Measurements from ENCODE around the gene RPL36AL.
"Not testable (repeated sequence)": the region's sequence is repeated elsewhere in the genome, so short reads cannot be mapped to it uniquely, and the experiment has no call there.

The RPL36AL gene

GRCh38 chr14:49633640-49634546 lies 13.5 kb upstream of the RPL36AL start:
- Mint-ChIP-seq H3K27ac (peak overlapping the region; percentile 94), H3K36me3 (ENCODE audit: low read depth) (peaks cover 23% of the 10 kb centered on the region), H3K4me1 (ENCODE audit: low read depth) (peaks cover 27% of the 10 kb centered on the region), H3K9me3 (no peaks in the 10 kb centered on the region), H3K27me3 (ENCODE audit: low read depth) (no peaks in the 10 kb centered on the region), H3K4me3 (peak overlapping the region; percentile 99)
- peak; percentile 95 for DNase-seq (ENCODE audit: low spot score)

DNA sequence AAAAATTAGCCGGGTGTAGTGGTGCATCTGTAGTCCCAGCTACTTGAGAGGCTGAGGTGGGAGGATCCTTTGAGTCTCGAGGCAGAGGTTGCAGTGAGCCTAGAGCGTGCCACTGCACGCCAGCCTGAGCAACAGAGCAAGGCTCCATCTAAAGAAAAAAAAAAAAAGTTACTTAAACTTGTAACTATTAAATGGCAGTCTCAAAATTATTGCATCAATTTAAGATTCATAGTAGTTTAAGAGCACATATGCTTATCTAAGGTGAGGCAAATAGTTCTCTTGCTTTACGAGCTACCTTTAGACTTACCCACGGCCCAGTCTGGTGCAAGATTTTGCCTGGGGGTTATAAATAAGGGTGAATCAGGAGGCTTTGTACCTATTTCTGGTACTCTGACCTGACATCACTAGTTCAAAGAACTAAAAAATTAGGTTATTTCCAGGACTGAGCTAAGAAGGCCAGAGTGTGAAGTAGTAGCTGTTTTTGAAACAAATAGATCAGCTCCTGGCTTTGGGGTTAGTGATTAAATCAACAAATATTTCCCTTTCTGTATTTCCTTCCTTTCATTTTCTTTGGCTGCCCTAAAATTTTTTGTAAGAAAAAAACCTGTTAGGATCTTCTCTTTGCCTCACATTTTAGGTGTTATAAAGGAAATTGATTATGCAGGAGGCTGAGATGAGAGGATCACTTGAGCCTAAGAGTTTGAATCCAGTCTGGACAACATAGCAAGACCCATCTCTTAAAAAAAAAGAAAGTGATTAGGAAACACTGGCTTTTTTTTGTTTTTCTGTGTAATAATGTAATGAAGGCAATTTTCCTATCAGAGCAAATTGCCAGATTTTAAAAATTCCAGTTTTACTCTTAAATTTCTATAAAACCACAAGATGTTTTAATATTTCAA lies 3.8 kb upstream of the RPL36AL start:
- peak overlapping the region; percentile 73 for H3K27ac Mint-ChIP-seq
- H3K36me3 Mint-ChIP-seq (ENCODE audit: low read depth), result peaks cover 55% of the 10 kb centered on the region
- H3K9me3 Mint-ChIP-seq, result no peaks in the 10 kb centered on the region
- H3K27me3 Mint-ChIP-seq (ENCODE audit: low read depth), result no peaks in the 10 kb centered on the region
- H3K4me1 Mint-ChIP-seq (ENCODE audit: low read depth), result peaks cover 38% of the 10 kb centered on the region
- no peak for DNase-seq (ENCODE audit: low spot score)
- H3K4me3 Mint-ChIP-seq, result peak overlapping the region; percentile 98

DNA sequence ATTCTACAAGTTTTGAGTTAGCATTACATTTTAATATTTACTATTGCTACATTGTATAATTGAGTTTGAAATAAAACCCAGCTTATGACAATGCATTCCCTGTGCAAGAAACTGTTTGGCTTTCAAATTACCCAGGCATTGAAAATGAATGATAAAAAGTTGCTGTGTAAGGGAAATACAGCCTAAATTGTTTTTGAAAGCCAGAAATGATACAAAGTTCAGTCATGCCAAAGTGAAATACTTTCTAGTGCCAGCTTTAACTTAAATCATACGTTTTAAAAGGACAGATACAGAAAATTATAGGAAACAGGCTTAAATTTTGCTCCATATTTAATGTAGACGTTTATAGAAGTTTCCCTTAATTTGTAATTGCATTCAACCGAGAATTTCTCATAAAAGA lies 3.0 kb upstream of the RPL36AL start:
- Mint-ChIP-seq H3K4me1 (ENCODE audit: low read depth) (peaks cover 43% of the 10 kb centered on the region), H3K27ac (peak overlapping the region; percentile 73), H3K36me3 (ENCODE audit: low read depth) (peaks cover 63% of the 10 kb centered on the region), H3K4me3 (peak overlapping the region; percentile 98), H3K27me3 (ENCODE audit: low read depth) (no peaks in the 10 kb centered on the region), H3K9me3 (no peaks in the 10 kb centered on the region)
- DNase-seq (ENCODE audit: low spot score), result no peak

DNA sequence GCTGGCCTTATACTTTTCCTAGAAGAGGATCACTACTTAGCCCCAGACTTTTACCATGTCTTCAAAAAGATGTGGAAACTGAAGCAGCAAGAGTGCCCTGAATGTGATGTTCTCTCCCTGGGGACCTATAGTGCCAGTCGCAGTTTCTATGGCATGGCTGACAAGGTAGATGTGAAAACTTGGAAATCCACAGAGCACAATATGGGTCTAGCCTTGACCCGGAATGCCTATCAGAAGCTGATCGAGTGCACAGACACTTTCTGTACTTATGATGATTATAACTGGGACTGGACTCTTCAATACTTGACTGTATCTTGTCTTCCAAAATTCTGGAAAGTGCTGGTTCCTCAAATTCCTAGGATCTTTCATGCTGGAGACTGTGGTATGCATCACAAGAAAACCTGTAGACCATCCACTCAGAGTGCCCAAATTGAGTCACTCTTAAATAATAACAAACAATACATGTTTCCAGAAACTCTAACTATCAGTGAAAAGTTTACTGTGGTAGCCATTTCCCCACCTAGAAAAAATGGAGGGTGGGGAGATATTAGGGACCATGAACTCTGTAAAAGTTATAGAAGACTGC lies 1.7 kb upstream of the RPL36AL start:
- Mint-ChIP-seq H3K9me3 (no peaks in the 10 kb centered on the region), H3K27ac (peak overlapping the region; percentile 76), H3K4me1 (ENCODE audit: low read depth) (peaks cover 48% of the 10 kb centered on the region), H3K4me3 (peak overlapping the region; percentile 98), H3K36me3 (ENCODE audit: low read depth) (peaks cover 68% of the 10 kb centered on the region), H3K27me3 (ENCODE audit: low read depth) (no peaks in the 10 kb centered on the region)
- no peak for DNase-seq (ENCODE audit: low spot score)

GRCh38 chr14:49621114-49621881 lies 872 bp upstream of the RPL36AL start:
- H3K27me3 Mint-ChIP-seq (ENCODE audit: low read depth), result no peaks in the 10 kb centered on the region
- H3K9me3 Mint-ChIP-seq, result no peaks in the 10 kb centered on the region
- H3K4me1 Mint-ChIP-seq (ENCODE audit: low read depth), result peaks cover 49% of the 10 kb centered on the region
- peak overlapping the region; percentile 98 for H3K4me3 Mint-ChIP-seq
- peak overlapping the region; percentile 98 for H3K27ac Mint-ChIP-seq
- H3K36me3 Mint-ChIP-seq (ENCODE audit: low read depth), result peaks cover 72% of the 10 kb centered on the region
- no peak for DNase-seq (ENCODE audit: low spot score)

DNA sequence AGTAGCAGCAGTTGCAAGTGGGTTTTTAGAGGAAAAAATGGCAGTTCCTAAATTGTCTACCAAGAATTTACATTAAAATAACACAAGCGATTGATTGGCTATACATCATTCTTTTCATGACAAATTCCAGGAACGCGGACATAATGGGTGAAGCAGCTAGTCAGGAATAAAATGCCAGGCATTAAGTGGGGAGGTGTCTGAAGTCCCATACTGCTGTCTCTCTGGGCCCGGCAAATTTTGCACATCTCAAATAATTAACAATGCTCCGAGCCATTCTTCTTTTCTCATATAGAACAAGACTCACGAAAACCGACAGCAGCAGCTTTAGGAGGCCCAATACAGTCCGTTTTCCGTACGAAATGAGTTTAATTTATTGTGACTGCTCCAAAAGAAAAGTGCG lies 696 bp downstream of the RPL36AL start:
- Mint-ChIP-seq H3K4me1 (ENCODE audit: low read depth) (peaks cover 43% of the 10 kb centered on the region), H3K36me3 (ENCODE audit: low read depth) (peaks cover 70% of the 10 kb centered on the region), H3K27me3 (ENCODE audit: low read depth) (no peaks in the 10 kb centered on the region), H3K9me3 (no peaks in the 10 kb centered on the region), H3K27ac (peak overlapping the region; percentile 98), H3K4me3 (peak overlapping the region; percentile 98)
- DNase-seq (ENCODE audit: low spot score), result no peak

DNA sequence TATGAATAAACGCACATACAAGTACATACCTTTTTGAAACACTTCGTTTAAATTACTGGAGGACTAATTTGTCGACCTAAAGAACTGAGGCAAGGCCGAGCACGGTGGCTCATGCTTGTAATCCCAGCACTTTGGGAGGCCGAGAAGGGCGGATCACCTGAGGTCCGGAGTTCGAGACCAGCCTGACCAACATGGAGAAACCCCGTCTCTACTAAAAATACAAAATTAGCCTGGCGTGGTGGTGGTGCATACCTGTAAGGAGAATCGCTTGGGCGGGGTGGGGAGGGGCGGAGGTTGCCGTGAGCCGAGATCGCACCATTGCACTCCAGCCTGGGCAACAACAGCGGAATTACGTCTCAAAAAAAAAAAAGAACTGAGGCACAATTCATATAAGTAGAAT lies 1.2 kb downstream of the RPL36AL start:
- Mint-ChIP-seq H3K36me3 (ENCODE audit: low read depth) (peaks cover 69% of the 10 kb centered on the region), H3K4me1 (ENCODE audit: low read depth) (peaks cover 41% of the 10 kb centered on the region)
- not testable (repeated sequence) for H3K9me3 Mint-ChIP-seq

GRCh38 chr14:49617852-49618519 lies 2.4 kb downstream of the RPL36AL start:
- no peaks in the 10 kb centered on the region for H3K27me3 Mint-ChIP-seq (ENCODE audit: low read depth)
- H3K4me1 Mint-ChIP-seq (ENCODE audit: low read depth), result peaks cover 32% of the 10 kb centered on the region
- H3K27ac Mint-ChIP-seq, result peak overlapping the region; percentile 47
- peaks cover 64% of the 10 kb centered on the region for H3K36me3 Mint-ChIP-seq (ENCODE audit: low read depth)
- no peaks in the 10 kb centered on the region for H3K9me3 Mint-ChIP-seq
- DNase-seq (ENCODE audit: low spot score), result no peak
- peak overlapping the region; percentile 98 for H3K4me3 Mint-ChIP-seq

More for the DNA sequence above, 1.2 kb downstream of the RPL36AL start:
- Mint-ChIP-seq H3K4me3 (peak overlapping the region; percentile 98), H3K27ac (peak overlapping the region; percentile 98)
- not testable (repeated sequence) for DNase-seq (ENCODE audit: low spot score); H3K27me3 Mint-ChIP-seq (ENCODE audit: low read depth)

GRCh38 chr14:49615776-49616175 lies 4.7 kb downstream of the RPL36AL start:
- peaks cover 26% of the 10 kb centered on the region for H3K4me1 Mint-ChIP-seq (ENCODE audit: low read depth)
- no peaks in the 10 kb centered on the region for H3K9me3 Mint-ChIP-seq
- H3K36me3 Mint-ChIP-seq (ENCODE audit: low read depth), result peaks cover 57% of the 10 kb centered on the region
- no peak overlapping the region for H3K4me3 Mint-ChIP-seq
- H3K27me3 Mint-ChIP-seq (ENCODE audit: low read depth), result no peaks in the 10 kb centered on the region
- no peak overlapping the region for H3K27ac Mint-ChIP-seq
- no peak for DNase-seq (ENCODE audit: low spot score)

- DNase-seq (ENCODE audit: low spot score), result no peak
- H3K4me3 Mint-ChIP-seq, result no peak overlapping the region
- peaks cover 26% of the 10 kb centered on the region for H3K4me1 Mint-ChIP-seq (ENCODE audit: low read depth)
- peaks cover 48% of the 10 kb centered on the region for H3K36me3 Mint-ChIP-seq (ENCODE audit: low read depth)
- no peaks in the 10 kb centered on the region for H3K27me3 Mint-ChIP-seq (ENCODE audit: low read depth)
- no peaks in the 10 kb centered on the region for H3K9me3 Mint-ChIP-seq
- no peak overlapping the region for H3K27ac Mint-ChIP-seq
Measured at GRCh38 chr14:49614196-49614595, 6.2 kb downstream of the RPL36AL start.

DNA sequence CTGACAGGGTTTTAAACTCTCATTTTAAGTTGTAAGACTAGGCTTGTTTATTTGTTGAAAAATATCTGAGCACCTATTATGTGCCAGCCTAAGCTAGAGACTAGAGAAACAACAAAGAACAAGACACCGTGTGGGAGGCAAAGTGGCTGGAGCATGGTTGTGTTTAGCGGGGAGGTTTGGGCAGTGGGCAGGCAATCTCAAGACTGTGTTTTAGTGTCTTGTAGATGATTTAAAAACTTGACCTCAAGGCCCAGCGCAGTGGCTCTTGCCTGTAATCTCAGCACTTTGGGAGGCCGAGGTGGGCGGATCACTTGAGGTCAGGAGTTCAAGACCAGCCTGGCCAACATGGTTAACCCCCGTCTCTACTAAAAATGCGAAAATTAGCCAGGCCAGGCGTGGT lies 7.8 kb downstream of the RPL36AL start:
- Mint-ChIP-seq H3K9me3 (no peaks in the 10 kb centered on the region), H3K27me3 (ENCODE audit: low read depth) (no peaks in the 10 kb centered on the region), H3K36me3 (ENCODE audit: low read depth) (peaks cover 44% of the 10 kb centered on the region), H3K4me3 (no peak overlapping the region), H3K27ac (no peak overlapping the region), H3K4me1 (ENCODE audit: low read depth) (peaks cover 15% of the 10 kb centered on the region)
- no peak for DNase-seq (ENCODE audit: low spot score)

DNA sequence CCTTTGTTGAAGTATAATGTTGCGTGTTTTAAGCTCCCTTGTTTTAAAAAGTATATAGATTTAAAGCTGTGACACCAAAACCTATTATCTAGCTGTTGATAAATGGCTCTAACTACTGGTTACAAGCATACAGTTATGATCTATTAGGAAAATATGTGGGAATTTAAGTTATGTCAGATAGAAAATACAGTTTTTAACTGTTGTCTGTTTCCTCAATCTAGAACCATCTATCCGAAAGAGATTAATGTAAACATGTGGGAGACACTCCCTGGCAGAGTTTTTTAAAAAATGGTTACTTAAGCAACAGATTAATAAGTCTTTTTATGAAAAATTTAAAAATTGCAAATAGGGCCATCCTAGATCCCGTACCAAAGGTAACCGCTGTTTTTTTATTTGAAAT lies 8.2 kb downstream of the RPL36AL start:
- Mint-ChIP-seq H3K4me1 (ENCODE audit: low read depth) (peaks cover 12% of the 10 kb centered on the region), H3K36me3 (ENCODE audit: low read depth) (peaks cover 42% of the 10 kb centered on the region), H3K27me3 (ENCODE audit: low read depth) (no peaks in the 10 kb centered on the region), H3K27ac (no peak overlapping the region), H3K9me3 (no peaks in the 10 kb centered on the region), H3K4me3 (no peak overlapping the region)
- DNase-seq (ENCODE audit: low spot score), result no peak

DNA sequence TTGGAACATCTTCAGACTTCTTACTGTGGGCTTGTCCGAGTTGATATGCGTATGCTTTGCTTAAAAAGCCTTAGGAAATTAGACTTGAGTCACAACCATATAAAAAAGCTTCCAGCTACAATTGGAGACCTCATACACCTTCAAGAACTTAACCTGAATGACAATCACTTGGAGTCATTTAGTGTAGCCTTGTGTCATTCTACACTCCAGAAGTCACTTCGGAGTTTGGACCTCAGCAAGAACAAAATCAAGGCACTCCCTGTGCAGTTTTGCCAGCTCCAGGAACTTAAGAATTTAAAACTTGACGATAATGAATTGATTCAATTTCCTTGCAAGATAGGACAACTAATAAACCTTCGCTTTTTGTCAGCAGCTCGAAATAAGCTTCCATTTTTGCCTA lies 12.8 kb downstream of the RPL36AL start:
- no peak overlapping the region for H3K27ac Mint-ChIP-seq
- peaks cover 9% of the 10 kb centered on the region for H3K4me1 Mint-ChIP-seq (ENCODE audit: low read depth)
- no peak for DNase-seq (ENCODE audit: low spot score)
- peaks cover 42% of the 10 kb centered on the region for H3K36me3 Mint-ChIP-seq (ENCODE audit: low read depth)
- no peaks in the 10 kb centered on the region for H3K27me3 Mint-ChIP-seq (ENCODE audit: low read depth)
- H3K4me3 Mint-ChIP-seq, result no peak overlapping the region
- no peaks in the 10 kb centered on the region for H3K9me3 Mint-ChIP-seq

All from T-helper 2 cell treated with Interferon-gamma antibody and Interleukin-4, amounts not matched to agents 5 μg/mL and 100 μg/mL, for 36 hours (primary cell).